ENCODE data around the gene LAMB1. TPM values are rescaled to one million over a fixed set of nuclear protein-coding genes. Genes with fewer than 3 reads are reported as not detected.

LAMB1 gene
- total RNA-seq, 1 experiment from 2014 or later, result 32.0 TPM

GRCh38 chr7:108026647-108027046 lies 23.7 kb upstream of the LAMB1 start:
- no peak overlapping the region for H3K27ac ChIP-seq (ENCODE audit: low read depth, low read length)
- H3K4me2 ChIP-seq (ENCODE audit: low read length), result no peak overlapping the region
- no peaks in the 10 kb centered on the region for H3K36me3 ChIP-seq (ENCODE audit: control insufficient read depth in 1 of 2, insufficient read depth in 2 of 2, low read length in 2 of 2)
- RAD21 ChIA-PET (ENCODE audit: low non-redundant PET in 1 of 2, low total read pairs in 2 of 2, uncharacterized antibody in 2 of 2, unreplicated experiment in 2 of 2), result no interaction called here
- POLR2A ChIA-PET, result no interaction called here
- no peaks in the 10 kb centered on the region for H3K9me2 ChIP-seq (ENCODE audit: insufficient read depth)
- no TSS peak for BruUV-seq (replicated peaks)
- CTCF ChIA-PET, result no interaction called here
- H2AFZ ChIP-seq (ENCODE audit: low read depth, low read length, poor library complexity, severe bottlenecking), result peak overlapping the region; percentile 5
- H3K9ac ChIP-seq (ENCODE audit: low read length), result no peak overlapping the region
- no peaks in the 10 kb centered on the region for H3K9me3 ChIP-seq (ENCODE audit: control insufficient read depth in 1 of 2, insufficient read depth in 1 of 2, low read depth in 1 of 2, low read length in 2 of 2)
- H4K20me1 ChIP-seq (ENCODE audit: insufficient read depth), result no peaks in the 10 kb centered on the region
- H3K4me1 ChIP-seq (ENCODE audit: control insufficient read depth in 1 of 2, insufficient read depth in 2 of 2, low read length in 2 of 2), result peaks cover 7 to 19% of the 10 kb centered on the region in 2 experiments
- ATAC-seq (no peak), DNase-seq (ENCODE audit: low read depth, low spot score) (no peak)
- H3K27me3 ChIP-seq (ENCODE audit: insufficient read depth, low read length), result no peaks in the 10 kb centered on the region
- no peak for TF ChIP-seq EZH2 (IDR thresholded peaks at IDR 0.05)
- TF ChIP-seq ZNF274 (IDR thresholded peaks at IDR 0.05; ENCODE audit: low read depth, low read length), result no peak
- no peaks in the 10 kb centered on the region for H3K79me2 ChIP-seq (ENCODE audit: insufficient read depth, low read length)
- intact Hi-C loops (cut with micrococcal nuclease), result no loop called here
- H3K4me3 ChIP-seq (replicated peaks in 1 of 2; ENCODE audit: low read depth in 1 of 2, low read length in 2 of 2), result no peak overlapping the region

- no peak for TF ChIP-seq POLR2A (IDR thresholded peaks at IDR 0.05; ENCODE audit: borderline replicate concordance, extremely low read depth, insufficient read depth, insufficient read length)
- POLR2A ChIA-PET, result no interaction called here
- intact Hi-C loops (cut with micrococcal nuclease), result no loop called here
These were observed 23.2 kb upstream of the LAMB1 start for GRCh38 chr7:108026116-108026515.

DNA sequence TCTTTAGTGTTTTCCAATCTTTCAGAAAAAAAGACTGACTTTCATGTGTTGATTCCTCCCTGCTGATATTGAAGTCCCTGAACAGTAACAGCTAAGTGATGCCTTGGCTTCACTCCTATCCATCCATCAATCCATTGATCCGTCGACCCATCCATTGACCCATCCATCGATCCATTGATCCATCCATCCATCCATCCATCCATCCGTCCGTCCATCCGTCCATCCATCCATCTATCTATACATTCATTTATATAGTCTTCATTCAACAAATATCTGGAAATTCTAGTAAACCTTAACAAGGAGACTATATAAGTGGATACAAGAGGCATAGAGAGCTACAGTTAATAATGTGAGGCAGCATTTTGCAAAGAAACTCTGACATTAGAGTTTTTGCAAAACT lies 21.6 kb upstream of the LAMB1 start:
- Histone ChIP-seq H3K36me3 (ENCODE audit: control insufficient read depth in 1 of 2, insufficient read depth in 2 of 2, low read length in 2 of 2) (no peaks in the 10 kb centered on the region), H4K20me1 (ENCODE audit: insufficient read depth) (no peaks in the 10 kb centered on the region), H3K27ac (ENCODE audit: low read depth, low read length) (no peak overlapping the region), H3K4me1 (ENCODE audit: control insufficient read depth in 1 of 2, insufficient read depth in 2 of 2, low read length in 2 of 2) (peaks cover 7 to 9% of the 10 kb centered on the region in 2 experiments), H3K9ac (ENCODE audit: low read length) (no peak overlapping the region), H3K27me3 (ENCODE audit: insufficient read depth, low read length) (no peaks in the 10 kb centered on the region), H3K4me3 (replicated peaks in 1 of 2; ENCODE audit: low read depth in 1 of 2, low read length in 2 of 2) (no peak overlapping the region), H3K4me2 (ENCODE audit: low read length) (no peak overlapping the region), H3K9me2 (ENCODE audit: insufficient read depth) (no peaks in the 10 kb centered on the region), H3K79me2 (ENCODE audit: insufficient read depth, low read length) (no peaks in the 10 kb centered on the region), H2AFZ (ENCODE audit: low read depth, low read length, poor library complexity, severe bottlenecking) (no peak overlapping the region), H3K9me3 (ENCODE audit: control insufficient read depth in 1 of 2, insufficient read depth in 1 of 2, low read depth in 1 of 2, low read length in 2 of 2) (no peaks in the 10 kb centered on the region)
- DNase-seq (ENCODE audit: low read depth, low spot score), result no peak
- no TSS peak for BruUV-seq (replicated peaks)
- no peak for ATAC-seq
- intact Hi-C loops (cut with micrococcal nuclease), result no loop called here
- ChIA-PET RAD21 (ENCODE audit: low non-redundant PET in 1 of 2, low total read pairs in 2 of 2, uncharacterized antibody in 2 of 2, unreplicated experiment in 2 of 2) (no interaction called here), POLR2A (no interaction called here), CTCF (interaction anchor here (1.4 to 2.0 kb wide), 3 partner anchors 8 to 150 kb away, joined by 3 to 8 read pairs (median 3); no protein-coding TSS in a partner anchor)
- TF ChIP-seq TCF7L2 (IDR thresholded peaks at IDR 0.05; ENCODE audit: borderline replicate concordance, extremely low read depth, insufficient read depth, insufficient read length) (no peak), YY1 (IDR thresholded peaks at IDR 0.05; ENCODE audit: extremely low read depth, insufficient replicate concordance, low read depth, low read length) (no peak), EGR1 (IDR thresholded peaks at IDR 0.05; ENCODE audit: low read depth) (no peak), SP1 (IDR thresholded peaks at IDR 0.05; ENCODE audit: low read depth) (no peak), FOSL1 (IDR thresholded peaks at IDR 0.05; ENCODE audit: low read depth) (no peak), RAD21 (IDR thresholded peaks at IDR 0.05; ENCODE audit: low read depth) (no peak), SIN3A (IDR thresholded peaks at IDR 0.05; ENCODE audit: low read depth) (no peak)
- TF ChIP-seq, protein P1, sequence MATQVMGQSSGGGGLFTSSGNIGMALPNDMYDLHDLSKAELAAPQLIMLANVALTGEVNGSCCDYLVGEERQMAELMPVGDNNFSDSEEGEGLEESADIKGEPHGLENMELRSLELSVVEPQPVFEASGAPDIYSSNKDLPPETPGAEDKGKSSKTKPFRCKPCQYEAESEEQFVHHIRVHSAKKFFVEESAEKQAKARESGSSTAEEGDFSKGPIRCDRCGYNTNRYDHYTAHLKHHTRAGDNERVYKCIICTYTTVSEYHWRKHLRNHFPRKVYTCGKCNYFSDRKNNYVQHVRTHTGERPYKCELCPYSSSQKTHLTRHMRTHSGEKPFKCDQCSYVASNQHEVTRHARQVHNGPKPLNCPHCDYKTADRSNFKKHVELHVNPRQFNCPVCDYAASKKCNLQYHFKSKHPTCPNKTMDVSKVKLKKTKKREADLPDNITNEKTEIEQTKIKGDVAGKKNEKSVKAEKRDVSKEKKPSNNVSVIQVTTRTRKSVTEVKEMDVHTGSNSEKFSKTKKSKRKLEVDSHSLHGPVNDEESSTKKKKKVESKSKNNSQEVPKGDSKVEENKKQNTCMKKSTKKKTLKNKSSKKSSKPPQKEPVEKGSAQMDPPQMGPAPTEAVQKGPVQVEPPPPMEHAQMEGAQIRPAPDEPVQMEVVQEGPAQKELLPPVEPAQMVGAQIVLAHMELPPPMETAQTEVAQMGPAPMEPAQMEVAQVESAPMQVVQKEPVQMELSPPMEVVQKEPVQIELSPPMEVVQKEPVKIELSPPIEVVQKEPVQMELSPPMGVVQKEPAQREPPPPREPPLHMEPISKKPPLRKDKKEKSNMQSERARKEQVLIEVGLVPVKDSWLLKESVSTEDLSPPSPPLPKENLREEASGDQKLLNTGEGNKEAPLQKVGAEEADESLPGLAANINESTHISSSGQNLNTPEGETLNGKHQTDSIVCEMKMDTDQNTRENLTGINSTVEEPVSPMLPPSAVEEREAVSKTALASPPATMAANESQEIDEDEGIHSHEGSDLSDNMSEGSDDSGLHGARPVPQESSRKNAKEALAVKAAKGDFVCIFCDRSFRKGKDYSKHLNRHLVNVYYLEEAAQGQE (IDR thresholded peaks at IDR 0.05; ENCODE audit: low read depth), result no peak
- TF ChIP-seq, protein P2, sequence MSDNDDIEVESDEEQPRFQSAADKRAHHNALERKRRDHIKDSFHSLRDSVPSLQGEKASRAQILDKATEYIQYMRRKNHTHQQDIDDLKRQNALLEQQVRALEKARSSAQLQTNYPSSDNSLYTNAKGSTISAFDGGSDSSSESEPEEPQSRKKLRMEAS (IDR thresholded peaks at IDR 0.05), result no peak

More at GRCh38 chr7:108026116-108026515, 23.2 kb upstream of the LAMB1 start:
- BruUV-seq (replicated peaks), result no TSS peak
- no peak overlapping the region for H3K9ac ChIP-seq (ENCODE audit: low read length)
- H3K27ac ChIP-seq (ENCODE audit: low read depth, low read length), result no peak overlapping the region
- no peaks in the 10 kb centered on the region for H3K79me2 ChIP-seq (ENCODE audit: insufficient read depth, low read length)
- H3K4me3 ChIP-seq (replicated peaks in 1 of 2; ENCODE audit: low read depth in 1 of 2, low read length in 2 of 2), result no peak overlapping the region
- no peak overlapping the region for H3K4me2 ChIP-seq (ENCODE audit: low read length)
- no peaks in the 10 kb centered on the region for H3K9me2 ChIP-seq (ENCODE audit: insufficient read depth)
- H3K9me3 ChIP-seq (ENCODE audit: control insufficient read depth in 1 of 2, insufficient read depth in 1 of 2, low read depth in 1 of 2, low read length in 2 of 2), result no peaks in the 10 kb centered on the region
- ChIA-PET RAD21 (ENCODE audit: low non-redundant PET in 1 of 2, low total read pairs in 2 of 2, uncharacterized antibody in 2 of 2, unreplicated experiment in 2 of 2) (no interaction called here), CTCF (interaction anchor here (2.0 kb wide), 1 partner anchor 9 kb away, joined by 8 read pairs; no protein-coding TSS in a partner anchor)
- no peaks in the 10 kb centered on the region for H3K27me3 ChIP-seq (ENCODE audit: insufficient read depth, low read length)
- no peaks in the 10 kb centered on the region for H4K20me1 ChIP-seq (ENCODE audit: insufficient read depth)
- peaks cover 7 to 19% of the 10 kb centered on the region in 2 experiments for H3K4me1 ChIP-seq (ENCODE audit: control insufficient read depth in 1 of 2, insufficient read depth in 2 of 2, low read length in 2 of 2)
- H3K36me3 ChIP-seq (ENCODE audit: control insufficient read depth in 1 of 2, insufficient read depth in 2 of 2, low read length in 2 of 2), result no peaks in the 10 kb centered on the region
- H2AFZ ChIP-seq (ENCODE audit: low read depth, low read length, poor library complexity, severe bottlenecking), result no peak overlapping the region
- no peak for DNase-seq (ENCODE audit: low read depth, low spot score)
- no peak for ATAC-seq

All from HCT116 (cell line).